BLaER1 (cell line): ENCODE data around the gene POM121.
"Not testable (repeated sequence)": the region's sequence is repeated elsewhere in the genome, so short reads cannot be mapped to it uniquely, and the experiment has no call there.

ENCODE experiments used
- H3K27ac ChIP-seq: shearing (Covaris generic); formaldehyde crosslinking; 2 replicates; pipeline ENCODE4 v1.8.1; 2022
- H3K27me3 ChIP-seq: shearing (Covaris generic); formaldehyde crosslinking; 2 replicates; pipeline ENCODE4 v1.8.1; 2022
- H3K36me3 ChIP-seq: shearing (Covaris generic); formaldehyde crosslinking; 2 replicates; pipeline ENCODE4 v1.8.1; 2022
- H3K4me1 ChIP-seq: shearing (Covaris generic); formaldehyde crosslinking; 2 replicates; pipeline ENCODE4 v1.8.1; 2022
- H3K4me2 ChIP-seq: shearing (Covaris generic); formaldehyde crosslinking; 2 replicates; pipeline ENCODE4 v1.8.1; 2022
- H3K4me3 ChIP-seq: shearing (Covaris generic); formaldehyde crosslinking; 2 replicates; pipeline ENCODE4 v1.8.1; 2022
- H3K9ac ChIP-seq: shearing (Covaris generic); formaldehyde crosslinking; 2 replicates; pipeline ENCODE4 v1.8.1; 2022
- H3K9me3 ChIP-seq: shearing (Covaris generic); formaldehyde crosslinking; 2 replicates; pipeline ENCODE4 v1.8.1; 2022
- H4K20me1 ChIP-seq: shearing (Covaris generic); formaldehyde crosslinking; 2 replicates; pipeline ENCODE4 v1.8.1; 2022
- Cebpa-rat ChIP-seq: shearing (Covaris generic); IDR thresholded peaks from 2 replicates; pipeline ENCODE4 v1.8.1; 2022

POM121 gene

GRCh38 chr7:72924733-72925545 lies at the start of gene POM121:
Gene POM121 (plus strand): TSS chr7:72925095. CDS start chr7:72925122, 27 bp downstream.
- Histone ChIP-seq H3K36me3 (peaks cover 54% of the 10 kb centered on the region), H3K27me3 (no peaks in the 10 kb centered on the region), H3K9ac (peak within 1 kb of the TSS; percentile 93), H3K4me2 (peak within 1 kb of the TSS; percentile 88), H4K20me1 (peaks cover 41% of the 10 kb centered on the region), H3K4me1 (peaks cover 16% of the 10 kb centered on the region), H3K27ac (peak within 1 kb of the TSS; percentile 92), H3K4me3 (peak within 1 kb of the TSS; percentile 94), H3K9me3 (no peaks in the 10 kb centered on the region)
- TF ChIP-seq Cebpa-rat: no peak

- Histone ChIP-seq H3K4me2 (peak overlapping the region; percentile 77), H3K4me3 (peak overlapping the region; percentile 80), H3K9ac (peak overlapping the region; percentile 86), H3K36me3 (peaks cover 17% of the 10 kb centered on the region), H3K27ac (peak overlapping the region; percentile 86)
- H3K27me3 ChIP-seq, H4K20me1 ChIP-seq, H3K9me3 ChIP-seq, H3K4me1 ChIP-seq: not testable (repeated sequence)
These were observed 45.7 kb upstream of the POM121 start for GRCh38 chr7:72879079-72879736.

GRCh38 chr7:72879737-72880215 lies 45.1 kb upstream of the POM121 start:
- H3K36me3 ChIP-seq: peaks cover 17% of the 10 kb centered on the region

GRCh38 chr7:72891750-72892149 lies 33.1 kb upstream of the POM121 start:
- not testable (repeated sequence) for H3K4me2 ChIP-seq, H3K4me1 ChIP-seq, H3K9me3 ChIP-seq, H3K4me3 ChIP-seq, H3K27ac ChIP-seq, H3K27me3 ChIP-seq, H3K9ac ChIP-seq
- H4K20me1 ChIP-seq: peaks cover 40% of the 10 kb centered on the region
- H3K36me3 ChIP-seq: peaks cover 57% of the 10 kb centered on the region

More at GRCh38 chr7:72879737-72880215, 45.1 kb upstream of the POM121 start:
- H3K4me1 ChIP-seq, H4K20me1 ChIP-seq, H3K27me3 ChIP-seq, H3K9me3 ChIP-seq: not testable (repeated sequence)
- H3K4me2 ChIP-seq: peak overlapping the region; percentile 77
- H3K27ac ChIP-seq: peak overlapping the region; percentile 86
- H3K9ac ChIP-seq: peak overlapping the region; percentile 86
- peak overlapping the region; percentile 80 for H3K4me3 ChIP-seq

GRCh38 chr7:72904740-72905139 lies 20.2 kb upstream of the POM121 start:
- H3K36me3 ChIP-seq: peaks cover 89% of the 10 kb centered on the region

GRCh38 chr7:72908422-72908821 lies 16.5 kb upstream of the POM121 start:
- H3K4me2 ChIP-seq, H3K4me3 ChIP-seq, H3K9ac ChIP-seq, H3K27ac ChIP-seq, H3K27me3 ChIP-seq, H3K9me3 ChIP-seq: not testable (repeated sequence)
- Histone ChIP-seq H4K20me1 (peaks cover 66% of the 10 kb centered on the region), H3K4me1 (peaks cover 24% of the 10 kb centered on the region), H3K36me3 (peaks cover 86% of the 10 kb centered on the region)

More at GRCh38 chr7:72904740-72905139, 20.2 kb upstream of the POM121 start:
- Histone ChIP-seq H3K4me1 (peaks cover 24% of the 10 kb centered on the region), H3K9me3 (peaks cover 13% of the 10 kb centered on the region), H4K20me1 (peaks cover 44% of the 10 kb centered on the region)
- not testable (repeated sequence) for H3K4me3 ChIP-seq, H3K4me2 ChIP-seq, H3K27ac ChIP-seq, H3K9ac ChIP-seq, H3K27me3 ChIP-seq

GRCh38 chr7:72911395-72911794 lies 13.5 kb upstream of the POM121 start:
- H3K9ac ChIP-seq: not testable (repeated sequence)
- peaks cover 89% of the 10 kb centered on the region for H3K36me3 ChIP-seq
- H4K20me1 ChIP-seq: peaks cover 71% of the 10 kb centered on the region

GRCh38 chr7:72913750-72914149 lies 11.1 kb upstream of the POM121 start:
- peaks cover 96% of the 10 kb centered on the region for H3K36me3 ChIP-seq
- H3K4me2 ChIP-seq, H3K4me1 ChIP-seq, H3K9ac ChIP-seq, H3K27me3 ChIP-seq, H3K4me3 ChIP-seq, H3K9me3 ChIP-seq, H3K27ac ChIP-seq: not testable (repeated sequence)
- H4K20me1 ChIP-seq: peaks cover 84% of the 10 kb centered on the region

More at GRCh38 chr7:72911395-72911794, 13.5 kb upstream of the POM121 start:
- not testable (repeated sequence) for H3K27me3 ChIP-seq, H3K4me1 ChIP-seq, H3K27ac ChIP-seq, H3K4me2 ChIP-seq, H3K9me3 ChIP-seq, H3K4me3 ChIP-seq

GRCh38 chr7:72914756-72915525 lies 10.0 kb upstream of the POM121 start:
- H3K9me3 ChIP-seq, H3K27me3 ChIP-seq, H3K4me3 ChIP-seq, H3K27ac ChIP-seq, H3K4me1 ChIP-seq, H3K9ac ChIP-seq, H3K4me2 ChIP-seq: not testable (repeated sequence)
- peaks cover 93% of the 10 kb centered on the region for H3K36me3 ChIP-seq
- peaks cover 88% of the 10 kb centered on the region for H4K20me1 ChIP-seq

GRCh38 chr7:72919256-72919775 lies 5.6 kb upstream of the POM121 start:
- Histone ChIP-seq H3K4me2 (no peak overlapping the region), H3K9ac (no peak overlapping the region)

More at GRCh38 chr7:72919256-72919775, 5.6 kb upstream of the POM121 start:
- no peaks in the 10 kb centered on the region for H3K27me3 ChIP-seq
- peaks cover 69% of the 10 kb centered on the region for H3K36me3 ChIP-seq
- H4K20me1 ChIP-seq: peaks cover 75% of the 10 kb centered on the region
- no peaks in the 10 kb centered on the region for H3K9me3 ChIP-seq
- H3K4me1 ChIP-seq: peaks cover 7% of the 10 kb centered on the region
- H3K4me3 ChIP-seq: no peak overlapping the region
- H3K27ac ChIP-seq: no peak overlapping the region
- TF ChIP-seq Cebpa-rat: no peak
